Measurements from ENCODE around the gene SPRR2G. TPM values are rescaled to one million over a fixed set of nuclear protein-coding genes. Genes with fewer than 3 reads are reported as not detected.

Gene SPRR2G
- polyA plus RNA-seq, 1 of the 3 experiments (the other 2 are of a cell fraction) = not detected

GRCh38 chr1:153122831-153123421 lies 27.8 kb downstream of the SPRR2G start (continued):
- TF ChIP-seq NRF1 (IDR thresholded peaks at IDR 0.05; ENCODE audit: low read depth, low read length) (no peak), MEF2A (IDR thresholded peaks at IDR 0.05; ENCODE audit: borderline replicate concordance, low read depth) (no peak), ZBTB33 (IDR thresholded peaks at IDR 0.05; ENCODE audit: borderline replicate concordance, low read depth) (no peak), SIN3A (IDR thresholded peaks at IDR 0.05; ENCODE audit: borderline replicate concordance, low read depth, low read length) (no peak), JUND (IDR thresholded peaks at IDR 0.05) (no peak), TAF1 (IDR thresholded peaks at IDR 0.05; ENCODE audit: borderline replicate concordance, low read depth, low read length) (no peak), PBX3 (IDR thresholded peaks at IDR 0.05) (no peak), MAX (IDR thresholded peaks at IDR 0.05; ENCODE audit: low read depth) (no peak), CHD2 (IDR thresholded peaks at IDR 0.05; ENCODE audit: low read length, partially characterized antibody) (no peak)

- Histone ChIP-seq H3K27me3 (ENCODE audit: insufficient read depth) (no peaks in the 10 kb centered on the region), H3K27ac (ENCODE audit: low read depth in 2 of 2, low read length in 1 of 2) (no peak overlapping the region), H3K9me3 (no peaks in the 10 kb centered on the region), H4K20me1 (ENCODE audit: insufficient read depth) (no peaks in the 10 kb centered on the region), H3F3A (replicated peaks; ENCODE audit: insufficient read depth) (no peaks in the 10 kb centered on the region), H3K9me2 (no peaks in the 10 kb centered on the region), H3K79me2 (ENCODE audit: insufficient read depth) (no peaks in the 10 kb centered on the region), H3K4me2 (no peak overlapping the region), H3K9ac (no peak overlapping the region), H2AFZ (ENCODE audit: low read depth) (no peak overlapping the region), H3K4me3 (ENCODE audit: low read depth in 2 of 2, low read length in 1 of 2) (no peak overlapping the region), H3K4me1 (ENCODE audit: control insufficient read depth in 1 of 2, insufficient read depth in 2 of 2, low read depth in 1 of 2, low read length in 1 of 2) (no peaks in the 10 kb centered on the region), H3K36me3 (replicated peaks in 1 of 2; ENCODE audit: control insufficient read depth in 1 of 2, insufficient read depth in 2 of 2, low read length in 1 of 2) (no peaks in the 10 kb centered on the region)
- ChIA-PET CTCF (no interaction called here), POLR2A (no interaction called here)
- no peak for DNase-seq
- TF ChIP-seq CHD2 (IDR thresholded peaks at IDR 0.05; ENCODE audit: low read length, partially characterized antibody) = no peak
- TF ChIP-seq PBX3 (IDR thresholded peaks at IDR 0.05) = no peak
- TF ChIP-seq JUND (IDR thresholded peaks at IDR 0.05) = no peak
- no peak for TF ChIP-seq MAX (IDR thresholded peaks at IDR 0.05; ENCODE audit: low read depth)
- no peak for TF ChIP-seq GATA2 (CRISPR knock-in tag; IDR thresholded peaks at IDR 0.05)
- TF ChIP-seq EZH2phosphoT487 (IDR thresholded peaks at IDR 0.05; ENCODE audit: borderline replicate concordance, low read depth) = no peak
- no peak for TF ChIP-seq FOXJ3 (CRISPR knock-in tag; IDR thresholded peaks at IDR 0.05)
- TF ChIP-seq MXI1 (IDR thresholded peaks at IDR 0.05; ENCODE audit: low read depth, low read length) = no peak
- no peak for TF ChIP-seq POLR2AphosphoS5 (IDR thresholded peaks at IDR 0.05; ENCODE audit: low read depth, low read length)
- TF ChIP-seq NFIC (IDR thresholded peaks at IDR 0.05; ENCODE audit: borderline replicate concordance) = no peak
- TF ChIP-seq NRF1 (IDR thresholded peaks at IDR 0.05; ENCODE audit: low read depth, low read length) = no peak
- no peak for TF ChIP-seq SMC3 (IDR thresholded peaks at IDR 0.05; ENCODE audit: low read depth, low read length)
- no peak for TF ChIP-seq FOSL2 (IDR thresholded peaks at IDR 0.05; ENCODE audit: borderline replicate concordance, low read depth)
- TF ChIP-seq FOXM1 (IDR thresholded peaks at IDR 0.05; ENCODE audit: low read depth) = no peak
- TF ChIP-seq TAF1 (IDR thresholded peaks at IDR 0.05; ENCODE audit: borderline replicate concordance, low read depth, low read length) = no peak
These were observed 29.7 kb downstream of the SPRR2G start for GRCh38 chr1:153120945-153121344.
